Transverse colon (tissue), 4 donors: ENCODE data around the gene RAB28.

Experiments
- CTCF ChIP-seq, 5 experiments: fragments of 200-600 bp in 3 of 5; fragments of 450-650 bp in 2 of 5; sonication (generic) in 3 of 5; IDR thresholded peaks; 1 replicate in 2 of 5; 2 replicates in 3 of 5; pipeline ENCODE4 v1.5.1; 2016 to 2017; ENCODE audit warnings: antibody characterized with exemption in 5 of 5, inconsistent platforms in 3 of 5, mild to moderate bottlenecking in 2 of 5, moderate library complexity in 1 of 5
- EP300 ChIP-seq: sonication (generic); formaldehyde crosslinking; IDR thresholded peaks from one replicate; pipeline ENCODE4 v1.6.1; 2017; ENCODE audit warnings: antibody characterized with exemption, low read depth
- POLR2AphosphoS5 ChIP-seq, 3 donors: sonication (generic); formaldehyde crosslinking; IDR thresholded peaks; one replicate each; pipeline ENCODE4 v1.6.1; 2016; ENCODE audit warnings: antibody characterized with exemption in 3 of 3

- no peak for TF ChIP-seq CTCF (IDR thresholded peaks at IDR 0.05)
- TF ChIP-seq POLR2AphosphoS5 (IDR thresholded peaks at IDR 0.05): no peak
- no peak for TF ChIP-seq EP300
Observed at GRCh38 chr4:13328591-13328990, 155.5 kb downstream of the RAB28 start.
